Measurements from ENCODE around the gene PIP4K2B.

PIP4K2B gene

DNA sequence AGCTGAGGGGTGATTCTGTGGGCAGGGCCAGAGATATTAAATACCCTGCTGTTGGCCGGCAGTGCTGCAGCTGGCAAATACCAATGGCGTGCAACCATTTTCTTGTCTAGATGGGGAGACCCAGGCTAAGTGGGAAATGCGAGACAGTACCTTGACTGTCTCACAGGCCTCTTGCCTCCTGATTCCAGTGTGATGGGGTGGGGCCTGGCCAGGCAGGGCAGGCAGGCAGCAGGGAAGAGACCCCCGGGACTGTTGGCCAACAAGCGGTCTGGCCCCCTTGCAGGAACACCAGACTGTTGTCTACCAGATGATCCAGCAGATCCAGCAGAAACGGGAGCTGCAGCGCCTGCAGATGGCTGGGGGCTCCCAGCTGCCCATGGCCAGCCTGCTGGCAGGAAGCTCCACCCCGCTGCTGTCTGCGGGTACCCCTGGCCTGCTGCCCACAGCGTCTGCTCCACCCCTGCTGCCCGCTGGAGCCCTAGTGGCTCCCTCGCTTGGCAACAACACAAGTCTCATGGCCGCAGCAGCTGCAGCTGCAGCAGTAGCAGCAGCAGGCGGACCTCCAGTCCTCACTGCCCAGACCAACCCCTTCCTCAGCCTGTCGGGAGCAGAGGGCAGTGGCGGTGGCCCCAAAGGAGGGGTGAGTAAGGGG is 74.9 kb downstream of the PIP4K2B start:
- DNase-seq (ENCODE audit: low read depth in 1 of 2, low spot score in 1 of 2), result no peak
- TF ChIP-seq POLR2AphosphoS5 (IDR thresholded peaks at IDR 0.05; ENCODE audit: low read depth) (no peak), SPI1 (IDR thresholded peaks at IDR 0.05; ENCODE audit: borderline replicate concordance, low read depth) (no peak), GABPA (IDR thresholded peaks at IDR 0.05; ENCODE audit: low read depth) (no peak)
- TF ChIP-seq, protein P1, sequence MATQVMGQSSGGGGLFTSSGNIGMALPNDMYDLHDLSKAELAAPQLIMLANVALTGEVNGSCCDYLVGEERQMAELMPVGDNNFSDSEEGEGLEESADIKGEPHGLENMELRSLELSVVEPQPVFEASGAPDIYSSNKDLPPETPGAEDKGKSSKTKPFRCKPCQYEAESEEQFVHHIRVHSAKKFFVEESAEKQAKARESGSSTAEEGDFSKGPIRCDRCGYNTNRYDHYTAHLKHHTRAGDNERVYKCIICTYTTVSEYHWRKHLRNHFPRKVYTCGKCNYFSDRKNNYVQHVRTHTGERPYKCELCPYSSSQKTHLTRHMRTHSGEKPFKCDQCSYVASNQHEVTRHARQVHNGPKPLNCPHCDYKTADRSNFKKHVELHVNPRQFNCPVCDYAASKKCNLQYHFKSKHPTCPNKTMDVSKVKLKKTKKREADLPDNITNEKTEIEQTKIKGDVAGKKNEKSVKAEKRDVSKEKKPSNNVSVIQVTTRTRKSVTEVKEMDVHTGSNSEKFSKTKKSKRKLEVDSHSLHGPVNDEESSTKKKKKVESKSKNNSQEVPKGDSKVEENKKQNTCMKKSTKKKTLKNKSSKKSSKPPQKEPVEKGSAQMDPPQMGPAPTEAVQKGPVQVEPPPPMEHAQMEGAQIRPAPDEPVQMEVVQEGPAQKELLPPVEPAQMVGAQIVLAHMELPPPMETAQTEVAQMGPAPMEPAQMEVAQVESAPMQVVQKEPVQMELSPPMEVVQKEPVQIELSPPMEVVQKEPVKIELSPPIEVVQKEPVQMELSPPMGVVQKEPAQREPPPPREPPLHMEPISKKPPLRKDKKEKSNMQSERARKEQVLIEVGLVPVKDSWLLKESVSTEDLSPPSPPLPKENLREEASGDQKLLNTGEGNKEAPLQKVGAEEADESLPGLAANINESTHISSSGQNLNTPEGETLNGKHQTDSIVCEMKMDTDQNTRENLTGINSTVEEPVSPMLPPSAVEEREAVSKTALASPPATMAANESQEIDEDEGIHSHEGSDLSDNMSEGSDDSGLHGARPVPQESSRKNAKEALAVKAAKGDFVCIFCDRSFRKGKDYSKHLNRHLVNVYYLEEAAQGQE (IDR thresholded peaks at IDR 0.05; ENCODE audit: insufficient replicate concordance, low read depth), result no peak
- TF ChIP-seq, protein P2, sequence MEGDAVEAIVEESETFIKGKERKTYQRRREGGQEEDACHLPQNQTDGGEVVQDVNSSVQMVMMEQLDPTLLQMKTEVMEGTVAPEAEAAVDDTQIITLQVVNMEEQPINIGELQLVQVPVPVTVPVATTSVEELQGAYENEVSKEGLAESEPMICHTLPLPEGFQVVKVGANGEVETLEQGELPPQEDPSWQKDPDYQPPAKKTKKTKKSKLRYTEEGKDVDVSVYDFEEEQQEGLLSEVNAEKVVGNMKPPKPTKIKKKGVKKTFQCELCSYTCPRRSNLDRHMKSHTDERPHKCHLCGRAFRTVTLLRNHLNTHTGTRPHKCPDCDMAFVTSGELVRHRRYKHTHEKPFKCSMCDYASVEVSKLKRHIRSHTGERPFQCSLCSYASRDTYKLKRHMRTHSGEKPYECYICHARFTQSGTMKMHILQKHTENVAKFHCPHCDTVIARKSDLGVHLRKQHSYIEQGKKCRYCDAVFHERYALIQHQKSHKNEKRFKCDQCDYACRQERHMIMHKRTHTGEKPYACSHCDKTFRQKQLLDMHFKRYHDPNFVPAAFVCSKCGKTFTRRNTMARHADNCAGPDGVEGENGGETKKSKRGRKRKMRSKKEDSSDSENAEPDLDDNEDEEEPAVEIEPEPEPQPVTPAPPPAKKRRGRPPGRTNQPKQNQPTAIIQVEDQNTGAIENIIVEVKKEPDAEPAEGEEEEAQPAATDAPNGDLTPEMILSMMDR (IDR thresholded peaks at IDR 0.05; ENCODE audit: insufficient read depth, low read length), result no peak
- Histone ChIP-seq H3K4me3 (replicated peaks; ENCODE audit: insufficient read depth, low read length) (no peak overlapping the region), H3K27me3 (ENCODE audit: insufficient read depth, poor library complexity, severe bottlenecking) (no peaks in the 10 kb centered on the region), H3K27ac (replicated peaks) (no peak overlapping the region)

DNA sequence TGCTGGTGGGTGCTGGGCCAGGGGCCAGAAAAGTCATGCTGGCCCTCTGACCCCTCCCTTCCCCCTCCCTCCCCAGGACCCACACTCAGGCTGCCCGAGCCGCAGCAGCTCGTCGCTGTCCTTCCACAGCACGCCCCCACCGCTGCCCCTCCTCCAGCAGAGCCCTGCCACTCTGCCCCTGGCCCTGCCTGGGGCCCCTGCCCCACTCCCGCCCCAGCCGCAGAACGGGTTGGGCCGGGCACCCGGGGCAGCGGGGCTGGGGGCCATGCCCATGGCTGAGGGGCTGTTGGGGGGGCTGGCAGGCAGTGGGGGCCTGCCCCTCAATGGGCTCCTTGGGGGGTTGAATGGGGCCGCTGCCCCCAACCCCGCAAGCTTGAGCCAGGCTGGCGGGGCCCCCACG is 77.6 kb downstream of the PIP4K2B start:
- Histone ChIP-seq H3K4me3 (replicated peaks; ENCODE audit: insufficient read depth, low read length) (no peak overlapping the region), H3K27ac (replicated peaks) (no peak overlapping the region), H3K27me3 (ENCODE audit: insufficient read depth, poor library complexity, severe bottlenecking) (no peaks in the 10 kb centered on the region)
- TF ChIP-seq, protein P1 (IDR thresholded peaks at IDR 0.05; ENCODE audit: insufficient replicate concordance, low read depth), result no peak
- TF ChIP-seq POLR2AphosphoS5 (IDR thresholded peaks at IDR 0.05; ENCODE audit: low read depth) (no peak), SPI1 (IDR thresholded peaks at IDR 0.05; ENCODE audit: borderline replicate concordance, low read depth) (no peak)
- TF ChIP-seq, protein P2 (IDR thresholded peaks at IDR 0.05; ENCODE audit: insufficient read depth, low read length), result no peak
- no peak for DNase-seq (ENCODE audit: low read depth in 1 of 2, low spot score in 1 of 2)

DNA sequence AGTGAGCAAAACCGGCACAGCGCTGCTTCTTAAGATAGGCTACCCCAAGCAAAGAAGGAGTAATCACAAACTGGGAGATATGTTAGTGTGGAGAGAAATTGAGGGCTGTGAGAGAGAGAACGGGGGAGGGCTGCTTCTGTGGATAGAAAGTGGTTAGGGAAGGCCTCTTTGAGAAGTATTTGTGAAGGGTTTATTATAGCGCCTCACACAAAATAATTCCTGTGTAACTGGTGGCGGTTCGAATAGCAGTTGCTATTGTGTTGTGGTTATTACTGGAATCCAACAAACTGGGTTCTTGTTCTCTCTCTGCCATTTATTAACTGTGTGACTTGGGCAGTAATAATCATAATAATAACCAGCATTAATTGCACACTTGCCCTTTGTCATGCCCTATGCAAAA is 78.4 kb downstream of the PIP4K2B start:
- TF ChIP-seq, protein P2 (IDR thresholded peaks at IDR 0.05; ENCODE audit: insufficient read depth, low read length), result no peak
- TF ChIP-seq GABPA (IDR thresholded peaks at IDR 0.05; ENCODE audit: low read depth) (no peak), SPI1 (IDR thresholded peaks at IDR 0.05; ENCODE audit: borderline replicate concordance, low read depth) (no peak), POLR2AphosphoS5 (IDR thresholded peaks at IDR 0.05; ENCODE audit: low read depth) (no peak)
- TF ChIP-seq, protein P1 (IDR thresholded peaks at IDR 0.05; ENCODE audit: insufficient replicate concordance, low read depth), result no peak
- DNase-seq (ENCODE audit: low read depth in 1 of 2, low spot score in 1 of 2), result no peak
- H3K27ac ChIP-seq (replicated peaks), result no peak overlapping the region
- H3K27me3 ChIP-seq (ENCODE audit: insufficient read depth, poor library complexity, severe bottlenecking), result no peaks in the 10 kb centered on the region
- H3K4me3 ChIP-seq (replicated peaks; ENCODE audit: insufficient read depth, low read length), result no peak overlapping the region
